Renal cortical epithelial cell (primary cell): Measurements from ENCODE around the gene SPATA31D3. TPM values are rescaled to one million over a fixed set of nuclear protein-coding genes. Genes with fewer than 3 reads are reported as not detected.
"Not testable (repeated sequence)": the region's sequence is repeated elsewhere in the genome, so short reads cannot be mapped to it uniquely, and the experiment has no call there.

Experiments
- DNase-seq: peaks from one replicate; pipeline ENCODE4 v3.0.0-alpha.2; 2011; ENCODE audit warnings: low read depth
- total RNA-seq: library from RNA; depleted of rRNA; stranded (reverse); fragments of >200 nt; gene quantifications from 2 replicates; pipeline ENCODE4 v1.2.3, GENCODE V29; 2014

Gene SPATA31D3
- total RNA-seq = not detected in 2 replicates

GRCh38 chr9:81943393-81943792, at the start of gene SPATA31D3:
SPATA31D3 (plus strand) TSS chr9:81943500; CDS start chr9:81943586, 86 bp downstream.
- not testable (repeated sequence) for DNase-seq

GRCh38 chr9:81893929-81894328, 49.4 kb upstream of the SPATA31D3 start:
- no peak for DNase-seq

DNA sequence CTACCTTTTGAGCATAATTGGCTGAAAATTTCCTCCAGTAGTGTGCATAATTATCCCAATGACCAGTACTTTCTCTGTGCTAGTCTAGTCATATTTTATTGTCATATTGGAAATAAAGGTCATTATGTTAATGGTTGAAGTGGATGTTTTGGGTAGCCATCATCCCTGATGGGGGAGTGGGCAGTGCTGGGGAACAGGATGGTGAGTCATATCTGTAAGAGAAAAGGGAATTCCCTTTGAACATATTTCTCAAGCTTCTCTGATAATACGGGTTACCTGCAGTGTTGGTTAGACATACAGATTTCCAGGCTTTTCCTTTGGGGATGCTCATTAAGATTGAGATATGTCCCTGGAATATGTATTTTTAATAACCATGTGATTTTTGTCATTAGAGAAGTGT, 48.4 kb upstream of the SPATA31D3 start:
- peak; percentile 25 for DNase-seq

DNA sequence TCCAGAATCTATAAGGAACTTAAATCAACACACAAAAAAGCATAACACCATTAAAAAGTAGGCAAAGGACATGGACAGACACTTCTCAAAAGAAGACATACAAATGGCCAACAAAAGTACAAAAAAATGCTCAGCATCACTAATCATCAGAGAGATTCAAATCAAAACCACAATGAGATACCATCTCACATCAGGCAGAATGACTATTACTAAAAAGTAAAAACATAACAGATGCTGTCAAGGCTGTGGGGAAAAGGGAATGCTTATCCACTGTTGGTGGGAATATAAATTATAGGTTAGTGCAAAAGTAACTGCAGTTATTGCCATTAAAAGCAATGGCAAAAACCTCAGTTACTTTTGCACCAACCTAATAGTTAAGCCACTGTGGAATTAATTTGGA, 47.2 kb upstream of the SPATA31D3 start:
- no peak for DNase-seq

GRCh38 chr9:81898851-81899250, 44.4 kb upstream of the SPATA31D3 start:
- no peak for DNase-seq

- peak; percentile 39 for DNase-seq
Observed at GRCh38 chr9:81902196-81902595, 41.1 kb upstream of the SPATA31D3 start.

GRCh38 chr9:81902626-81903025, 40.7 kb upstream of the SPATA31D3 start:
- DNase-seq = peak; percentile 48

- peak; percentile 19 for DNase-seq
Observed at GRCh38 chr9:81906671-81907070, 36.6 kb upstream of the SPATA31D3 start.

DNA sequence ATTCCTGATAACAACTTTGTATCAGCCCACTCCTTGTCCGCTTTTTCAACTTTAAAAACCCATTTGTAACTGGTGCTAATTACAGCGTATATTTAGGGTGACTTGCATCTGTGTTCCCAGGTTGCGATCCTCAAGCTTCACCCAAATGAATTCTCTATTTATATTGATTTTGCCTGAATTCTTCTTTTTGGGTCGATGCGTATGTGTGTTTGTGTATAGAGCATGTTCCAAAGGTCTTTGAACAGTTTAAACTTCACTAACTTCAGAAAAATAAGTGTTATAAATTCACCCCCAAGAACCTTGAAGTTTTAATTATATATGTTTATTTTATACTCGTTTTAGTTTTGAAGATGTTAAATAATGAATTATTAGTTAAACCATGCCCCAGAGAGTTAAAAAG, 31.2 kb upstream of the SPATA31D3 start:
- DNase-seq = no peak

GRCh38 chr9:81915801-81916505, 27.3 kb upstream of the SPATA31D3 start:
- peak; percentile 33 for DNase-seq

- DNase-seq = not testable (repeated sequence)
Observed at GRCh38 chr9:81918507-81918906, 24.8 kb upstream of the SPATA31D3 start.

GRCh38 chr9:81928305-81928704, 15.0 kb upstream of the SPATA31D3 start, which contains the start of gene SPATA31D4:
SPATA31D4 (plus strand) TSS chr9:81928428; CDS start chr9:81928514, 86 bp downstream.
- DNase-seq = not testable (repeated sequence)

- not testable (repeated sequence) for DNase-seq
Observed at GRCh38 chr9:81930147-81930546, 13.2 kb upstream of the SPATA31D3 start.

DNA sequence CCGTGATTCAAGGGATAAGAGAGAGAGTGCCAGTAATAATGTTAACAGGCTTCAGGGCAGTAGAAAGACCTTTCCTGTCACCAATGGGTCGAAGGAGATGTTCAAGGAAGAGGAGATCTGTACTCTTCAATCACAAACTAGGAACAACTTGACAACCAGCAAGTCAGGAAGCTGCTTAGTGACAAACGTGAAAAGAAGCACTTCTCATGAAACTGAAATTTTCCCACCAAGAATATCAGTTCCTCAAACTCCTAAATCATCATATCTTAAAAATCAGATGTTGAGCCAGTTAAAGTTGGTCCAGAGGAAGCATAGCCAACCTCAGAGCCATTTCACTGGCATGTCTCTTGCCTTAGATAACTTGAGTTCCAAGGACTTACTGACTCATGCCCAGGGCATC, 9.8 kb upstream of the SPATA31D3 start:
- DNase-seq = not testable (repeated sequence)

DNA sequence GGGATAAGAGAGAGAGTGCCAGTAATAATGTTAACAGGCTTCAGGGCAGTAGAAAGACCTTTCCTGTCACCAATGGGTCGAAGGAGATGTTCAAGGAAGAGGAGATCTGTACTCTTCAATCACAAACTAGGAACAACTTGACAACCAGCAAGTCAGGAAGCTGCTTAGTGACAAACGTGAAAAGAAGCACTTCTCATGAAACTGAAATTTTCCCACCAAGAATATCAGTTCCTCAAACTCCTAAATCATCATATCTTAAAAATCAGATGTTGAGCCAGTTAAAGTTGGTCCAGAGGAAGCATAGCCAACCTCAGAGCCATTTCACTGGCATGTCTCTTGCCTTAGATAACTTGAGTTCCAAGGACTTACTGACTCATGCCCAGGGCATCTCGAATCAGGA, 5.3 kb downstream of the SPATA31D3 start:
- DNase-seq = not testable (repeated sequence)

- DNase-seq = no peak
Observed at GRCh38 chr9:81953096-81953495, 9.8 kb downstream of the SPATA31D3 start.

GRCh38 chr9:81955625-81956024, 12.3 kb downstream of the SPATA31D3 start:
- DNase-seq = no peak

DNA sequence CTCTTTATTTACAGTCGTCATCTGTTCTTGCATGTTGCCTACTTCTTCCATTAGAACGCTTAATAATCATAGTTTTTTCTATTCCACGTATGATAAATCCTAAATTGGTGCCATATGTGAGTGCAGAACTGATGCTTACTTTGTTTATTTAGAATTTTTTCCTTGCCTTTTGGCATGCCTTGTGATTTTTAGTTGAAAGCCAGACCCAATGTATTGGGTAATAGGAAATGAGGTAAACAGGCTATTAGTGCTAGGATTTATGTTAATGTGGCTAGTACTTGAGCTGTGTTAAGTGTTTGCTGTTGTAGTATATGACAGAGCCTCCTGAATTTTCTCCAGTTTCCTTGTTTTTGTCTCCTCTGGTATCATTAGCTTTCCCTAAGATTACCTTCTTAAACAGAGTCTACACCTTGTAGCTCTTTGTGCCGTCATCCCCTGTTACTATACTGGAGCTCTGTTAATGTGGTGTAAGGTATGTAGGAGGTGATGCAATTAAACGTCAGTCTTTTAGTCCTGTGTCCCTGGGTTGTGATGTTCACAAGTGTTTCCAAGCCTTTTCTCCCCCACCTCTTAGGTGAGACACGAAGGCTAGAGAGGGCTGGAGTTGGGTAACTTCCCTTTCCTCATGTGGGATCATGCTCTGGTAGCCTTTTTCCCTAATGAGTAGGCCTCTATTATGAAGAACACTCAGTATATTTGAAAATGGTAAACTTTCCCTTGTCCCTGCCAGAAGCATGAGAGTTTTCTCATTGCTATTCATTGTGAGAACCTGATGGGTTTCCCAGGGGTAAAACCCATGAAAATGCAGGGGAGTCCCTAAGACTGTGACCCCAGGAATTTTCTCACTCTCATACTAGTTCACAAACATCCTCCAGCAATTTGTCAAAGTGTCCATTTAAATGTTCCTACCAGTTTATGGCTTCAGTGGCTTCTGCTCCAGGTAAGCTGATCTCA, 21.2 kb downstream of the SPATA31D3 start:
- peak; percentile 22 for DNase-seq

DNA sequence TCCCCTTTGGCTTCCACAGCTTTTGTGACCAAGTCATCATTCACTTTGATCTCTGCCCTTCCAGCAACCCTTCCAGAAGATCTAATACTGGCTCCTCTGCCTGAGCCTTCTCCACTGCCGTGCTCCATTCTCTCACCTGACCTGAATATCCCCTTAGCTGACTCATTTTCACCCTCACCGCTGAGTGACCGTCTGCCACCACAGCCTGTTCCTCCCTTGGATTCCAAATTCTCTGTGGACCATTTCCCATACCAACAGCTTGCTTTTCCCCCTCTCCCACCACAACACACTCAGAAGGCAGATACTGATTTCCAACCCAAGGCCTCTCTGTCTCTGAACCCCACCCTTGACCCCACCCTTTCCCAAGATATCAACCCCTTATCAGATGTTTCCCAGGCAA, 24.7 kb downstream of the SPATA31D3 start:
- DNase-seq = no peak

DNA sequence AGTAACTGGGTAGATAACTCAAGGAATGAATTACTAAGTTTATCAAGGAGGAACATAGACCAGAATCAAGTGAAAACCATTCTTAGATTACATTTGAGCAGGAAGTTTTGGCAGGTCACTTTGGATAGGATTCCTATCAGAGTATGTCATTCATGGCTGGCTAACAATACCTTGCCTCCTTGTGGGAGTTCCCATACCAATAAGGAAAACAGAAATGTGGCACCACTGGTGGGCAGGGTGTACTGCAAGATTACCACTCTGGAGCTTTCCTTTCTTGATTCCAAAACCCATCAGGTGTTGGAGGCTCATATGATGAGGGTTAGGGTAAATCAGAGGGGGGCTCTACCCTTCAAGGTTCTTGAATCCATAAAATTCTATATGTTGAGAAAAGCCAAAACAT, 26.7 kb downstream of the SPATA31D3 start:
- DNase-seq = peak; percentile 22

- DNase-seq = no peak
Observed at GRCh38 chr9:81971727-81972126, 28.4 kb downstream of the SPATA31D3 start.

GRCh38 chr9:81974764-81975163, 31.5 kb downstream of the SPATA31D3 start:
- DNase-seq = no peak

- DNase-seq = no peak
Observed at GRCh38 chr9:81976351-81976750, 33.1 kb downstream of the SPATA31D3 start.
